Nephron (organoid): ENCODE measurements around the gene GYS1.

Experiments used
- H3K27ac Mint-ChIP-seq, 3 experiments: 2 replicates each; pipeline ENCODE4 v1.8.0; 2020; ENCODE audit warnings: mixed read lengths in 3 of 3, mild to moderate bottlenecking in 2 of 3, moderate library complexity in 1 of 3
- H3K27me3 Mint-ChIP-seq: 2 replicates; pipeline ENCODE4 v1.8.0; 2021; ENCODE audit warnings: low read depth, mild to moderate bottlenecking, moderate library complexity, mixed read lengths
- H3K36me3 Mint-ChIP-seq: 2 replicates; pipeline ENCODE4 v1.8.0; 2020; ENCODE audit warnings: low read depth, mixed read lengths
- H3K4me1 Mint-ChIP-seq: 2 replicates; pipeline ENCODE4 v1.8.0; 2020; ENCODE audit warnings: mixed read lengths
- H3K4me3 Mint-ChIP-seq, 3 experiments: 2 replicates each; pipeline ENCODE4 v1.8.0; 2020; ENCODE audit warnings: mild to moderate bottlenecking in 3 of 3, mixed read lengths in 3 of 3, moderate library complexity in 2 of 3
- H3K9me3 Mint-ChIP-seq: 2 replicates; pipeline ENCODE4 v1.8.0; 2020; ENCODE audit warnings: mixed read lengths
- CTCF ChIP-seq, 3 experiments: fragments of 200-600 bp; sonication (generic); IDR thresholded peaks; one replicate each; pipeline ENCODE4 v1.5.0; 2021; ENCODE audit warnings: antibody characterized with exemption in 3 of 3; ENCODE audit not compliant: unreplicated experiment in 3 of 3

The GYS1 gene

GRCh38 chr19:48999481-49000325, 6.6 kb upstream of the GYS1 start:
- H3K4me3 Mint-ChIP-seq, result no peak overlapping the region
- H3K4me1 Mint-ChIP-seq, result peaks cover 8% of the 10 kb centered on the region
- H3K9me3 Mint-ChIP-seq, result no peaks in the 10 kb centered on the region
- H3K36me3 Mint-ChIP-seq, result peaks cover 24% of the 10 kb centered on the region
- TF ChIP-seq CTCF (IDR thresholded peaks at IDR 0.05; ENCODE audit: unreplicated experiment in 3 of 3), result peak; percentile 44 to 59 (median 50)
- H3K27me3 Mint-ChIP-seq, result no peaks in the 10 kb centered on the region
- H3K27ac Mint-ChIP-seq, result no peak overlapping the region

DNA sequence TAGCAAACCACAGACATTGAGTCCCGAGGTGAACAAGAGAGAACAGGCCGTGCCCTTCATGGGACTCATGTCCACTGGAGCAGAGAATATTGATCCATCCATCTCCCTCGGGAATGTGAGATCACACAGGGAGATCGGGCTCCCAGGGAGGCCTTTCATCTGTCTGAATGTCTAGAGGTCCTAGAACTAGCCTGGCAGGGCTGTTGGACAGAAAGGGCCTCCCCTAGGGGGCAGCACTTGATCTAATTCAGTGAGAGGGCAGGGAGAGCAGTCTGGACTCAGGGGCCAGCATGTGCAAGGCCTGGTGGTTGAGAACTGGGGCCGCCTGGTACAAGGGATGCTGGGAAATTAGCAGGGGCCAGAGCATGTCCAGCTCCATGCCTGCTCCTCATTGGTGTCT, 4.9 kb upstream of the GYS1 start:
- Mint-ChIP-seq H3K4me3 (no peak overlapping the region), H3K4me1 (peaks cover 17% of the 10 kb centered on the region), H3K9me3 (no peaks in the 10 kb centered on the region), H3K27me3 (no peaks in the 10 kb centered on the region), H3K36me3 (peaks cover 13% of the 10 kb centered on the region), H3K27ac (no peak overlapping the region)
- TF ChIP-seq CTCF (IDR thresholded peaks at IDR 0.05; ENCODE audit: unreplicated experiment in 3 of 3), result no peak

- no peak for TF ChIP-seq CTCF (IDR thresholded peaks at IDR 0.05; ENCODE audit: unreplicated experiment in 3 of 3)
- Mint-ChIP-seq H3K9me3 (no peaks in the 10 kb centered on the region), H3K36me3 (peaks cover 15% of the 10 kb centered on the region), H3K4me1 (peaks cover 42% of the 10 kb centered on the region), H3K27ac (peak overlapping the region; percentile 85 to 99 (median 98)), H3K27me3 (no peaks in the 10 kb centered on the region), H3K4me3 (peak overlapping the region; percentile 93 to 96 (median 96))
Measured at GRCh38 chr19:48994035-48994386, 902 bp upstream of the GYS1 start.

GRCh38 chr19:48992581-48993174, 431 bp downstream of the GYS1 start:
- Mint-ChIP-seq H3K36me3 (peaks cover 24% of the 10 kb centered on the region), H3K4me3 (peak overlapping the region; percentile 93 to 96 (median 96)), H3K4me1 (peaks cover 42% of the 10 kb centered on the region), H3K27ac (peak overlapping the region; percentile 85 to 99 (median 98)), H3K27me3 (no peaks in the 10 kb centered on the region), H3K9me3 (no peaks in the 10 kb centered on the region)
- no peak for TF ChIP-seq CTCF (IDR thresholded peaks at IDR 0.05; ENCODE audit: unreplicated experiment in 3 of 3)

DNA sequence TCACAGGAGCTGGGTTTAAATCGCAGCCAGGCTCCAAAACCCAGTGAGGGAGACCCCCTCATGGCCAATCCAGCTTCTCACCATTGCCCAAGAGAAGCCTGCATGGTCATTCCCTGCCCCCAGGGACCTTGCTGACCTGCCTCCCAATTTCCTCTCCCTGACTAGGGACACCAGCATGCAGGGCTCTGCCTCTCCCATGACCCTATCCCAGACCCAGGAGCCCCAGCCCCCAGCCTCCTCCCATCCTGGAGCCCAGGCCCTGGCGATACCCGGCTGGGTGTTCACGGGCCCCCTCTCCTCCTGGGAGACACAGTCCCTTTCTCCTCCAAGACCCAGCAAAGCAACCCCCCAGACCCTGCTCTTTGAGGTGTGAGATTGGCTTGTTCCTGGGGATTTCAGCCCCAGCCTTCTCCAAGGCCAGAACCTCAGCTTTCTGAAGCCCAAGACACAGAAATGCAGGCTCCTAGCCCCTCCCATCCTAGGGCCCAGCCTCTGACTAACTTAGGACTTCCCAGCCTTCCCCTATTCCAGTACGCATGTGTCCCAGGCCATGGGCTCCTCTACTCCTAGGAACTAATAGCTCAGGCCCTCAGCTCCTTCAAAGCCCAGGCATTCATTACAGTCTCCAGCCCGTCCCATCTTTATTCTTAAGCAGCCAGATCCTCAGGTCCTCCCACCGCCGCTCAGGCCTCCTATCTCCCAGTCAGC, 1.1 kb downstream of the GYS1 start:
- peaks cover 42% of the 10 kb centered on the region for H3K4me1 Mint-ChIP-seq
- H3K9me3 Mint-ChIP-seq, result no peaks in the 10 kb centered on the region
- no peaks in the 10 kb centered on the region for H3K27me3 Mint-ChIP-seq
- H3K36me3 Mint-ChIP-seq, result peaks cover 29% of the 10 kb centered on the region
- peak overlapping the region; percentile 93 to 96 (median 96) for H3K4me3 Mint-ChIP-seq
- peak overlapping the region; percentile 85 to 99 (median 98) for H3K27ac Mint-ChIP-seq
- no peak for TF ChIP-seq CTCF (IDR thresholded peaks at IDR 0.05; ENCODE audit: unreplicated experiment in 3 of 3)
